ENCODE measurements around the gene SMARCD2. TPM values are rescaled to one million over a fixed set of nuclear protein-coding genes. Genes with fewer than 3 reads are reported as not detected.

SMARCD2 gene
- total and polyA plus RNA-seq, 2 of the 13 experiments (the other 11 are each of a cell fraction or from before 2014, with no cell fraction given) = 122 to 150 TPM

GRCh38 chr17:63786117-63786516 lies 56.4 kb downstream of the SMARCD2 start (continued):
- TF ChIP-seq ZNF646 (CRISPR knock-in tag; IDR thresholded peaks at IDR 0.05) (0 out of 2 replicates have a peak, but pooled peaks have one; percentile 28), ZNF331 (CRISPR knock-in tag; IDR thresholded peaks at IDR 0.05) (0 out of 2 replicates have a peak, but pooled peaks have one; percentile 37), ZNF121 (CRISPR knock-in tag; IDR thresholded peaks at IDR 0.05) (peak; percentile 98), THYN1 (CRISPR knock-in tag; IDR thresholded peaks at IDR 0.05; ENCODE audit: borderline replicate concordance, low read depth) (no peak), IKZF5 (CRISPR knock-in tag; IDR thresholded peaks at IDR 0.05) (0 out of 2 replicates have a peak, but pooled peaks have one; percentile 17), HOXA3 (CRISPR knock-in tag; IDR thresholded peaks at IDR 0.05) (no peak), FOXP1 (IDR thresholded peaks at IDR 0.05) (no peak), FOXP1 (CRISPR knock-in tag; IDR thresholded peaks at IDR 0.05) (peak; percentile 43; the same call in 1 of the 2 replicates), ZNF264 (CRISPR knock-in tag; IDR thresholded peaks at IDR 0.05) (0 out of 2 replicates have a peak, but pooled peaks have one; percentile 27), ERF (CRISPR knock-in tag; IDR thresholded peaks at IDR 0.05) (0 out of 2 replicates have a peak, but pooled peaks have one; percentile 5), THAP11 (CRISPR knock-in tag; IDR thresholded peaks at IDR 0.05) (0 out of 2 replicates have a peak, but pooled peaks have one; percentile 37), HOMEZ (CRISPR knock-in tag; IDR thresholded peaks at IDR 0.05; ENCODE audit: low read depth) (0 out of 2 replicates have a peak, but pooled peaks have one; percentile 36), UBTF (CRISPR knock-in tag; IDR thresholded peaks at IDR 0.05) (no peak), ZGPAT (CRISPR knock-in tag; IDR thresholded peaks at IDR 0.05) (0 out of 2 replicates have a peak, but pooled peaks have one; percentile 34), ZNF44 (CRISPR knock-in tag; IDR thresholded peaks at IDR 0.05) (no peak), SOX13 (IDR thresholded peaks at IDR 0.05) (no peak), SOX13 (CRISPR knock-in tag; conservative IDR thresholded peaks at IDR 0.05 in 1 of 2, IDR thresholded peaks at IDR 0.05 in 1 of 2) (peak in 1 of 2 experiments; percentile 52; a peak in 1 of 4 replicates), MIXL1 (CRISPR knock-in tag; IDR thresholded peaks at IDR 0.05) (0 out of 2 replicates have a peak, but pooled peaks have one; percentile 49)
